Measurements from ENCODE around the gene MAPK6. TPM values are rescaled to one million over a fixed set of nuclear protein-coding genes. Genes with fewer than 3 reads are reported as not detected.

Gene MAPK6
- total and polyA plus RNA-seq, 2 of the 8 experiments (the other 6 are each of a cell fraction or from before 2014, with no cell fraction given): 22.6 to 108 TPM

DNA sequence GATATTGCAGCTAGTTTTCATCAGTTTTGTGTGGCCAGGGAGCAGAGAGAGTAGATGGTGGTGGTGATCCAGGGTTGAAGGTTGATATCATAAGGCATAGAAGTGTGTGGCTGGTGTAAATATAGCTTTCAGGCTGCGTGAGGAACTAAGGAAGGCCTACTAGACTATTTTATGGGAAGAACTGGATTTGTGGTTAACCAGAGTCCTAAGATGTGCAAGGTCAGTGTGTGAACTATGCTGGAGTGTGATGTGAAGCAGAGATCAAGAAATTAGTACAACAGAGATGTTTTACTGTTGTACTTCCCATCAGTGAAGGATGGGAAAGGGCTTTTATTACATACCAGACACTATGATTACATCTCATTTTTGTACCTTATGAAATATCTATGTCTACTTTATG, 41.5 kb downstream of the MAPK6 start:
- no peaks in the 10 kb centered on the region for H3K79me2 ChIP-seq (ENCODE audit: control insufficient read depth in 1 of 2, insufficient read depth in 2 of 2, low read length in 2 of 2)
- ChIA-PET POLR2A (ENCODE audit: partially characterized antibody) (interaction anchor here (0.9 to 1.0 kb wide), 2 partner anchors 9 to 14 kb away, joined by 3 read pairs; no protein-coding TSS in a partner anchor), CTCF (ENCODE audit: partially characterized antibody) (interaction anchor here (1.4 to 1.9 kb wide), 2 partner anchors 9 to 136 kb away, joined by 3 to 5 read pairs; no protein-coding TSS in a partner anchor)
- no peak overlapping the region for H4K5ac ChIP-seq (ENCODE audit: insufficient read length, low read depth, low read length)
- no peak overlapping the region for H4K8ac ChIP-seq (ENCODE audit: extremely low read depth, insufficient read depth, low read length)
- H3K27me3 ChIP-seq (replicated peaks in 1 of 4; ENCODE audit: control insufficient read depth in 3 of 4, extremely low read depth in 1 of 4, insufficient read depth in 3 of 4, low read length in 3 of 4): no peaks in the 10 kb centered on the region
- no peak overlapping the region; a peak in 1 of 7 replicates for H3K9ac ChIP-seq (replicated peaks in 1 of 4; ENCODE audit: extremely low read depth in 1 of 4, low read depth in 3 of 4, low read length in 3 of 4)
- no peak for FAIRE-seq
- H3K4me2 ChIP-seq (ENCODE audit: insufficient read depth in 1 of 2, low read depth in 2 of 2, low read length in 2 of 2): no peak overlapping the region
- no peak overlapping the region for H2BK20ac ChIP-seq (ENCODE audit: low read length)
- H3K18ac ChIP-seq (ENCODE audit: extremely low read depth, low read length): no peak overlapping the region
- H3K36me3 ChIP-seq (ENCODE audit: control insufficient read depth in 2 of 4, insufficient read depth in 4 of 4, low read length in 3 of 4): peaks cover 10 to 75% (median 41%) of the 10 kb centered on the region in 4 experiments; a peak in 7 of 8 replicates
- H3K23ac ChIP-seq (ENCODE audit: insufficient read length): no peak overlapping the region
- H2AFZ ChIP-seq (ENCODE audit: low read length): no peak overlapping the region
- no peak overlapping the region for H2BK5ac ChIP-seq (ENCODE audit: low read depth, low read length)
- no peaks in the 10 kb centered on the region for H3K9me3 ChIP-seq (ENCODE audit: insufficient read depth in 2 of 2, low read depth in 1 of 2, low read length in 1 of 2)
- no peak overlapping the region for H2AK5ac ChIP-seq (ENCODE audit: low read depth, low read length)
- WGBS, 2 experiments (ENCODE audit: extremely low coverage in 1 of 2, insufficient coverage in 1 of 2, insufficient read length in 1 of 2, insufficient replicate concordance in 2 of 2, low coverage in 1 of 2, low lambda C conversion rate in 2 of 2, missing lambda C conversion rate in 1 of 2): 91% methylated on average over 1 of the region's 1 CpG; no CpG with 5 or more reads in 1 of the 2 experiments
- H3K23me2 ChIP-seq (ENCODE audit: low read depth, low read length): no peaks in the 10 kb centered on the region
- H3K27ac ChIP-seq (ENCODE audit: low read depth, low read length): no peak overlapping the region
- no peak overlapping the region for H2BK15ac ChIP-seq (ENCODE audit: low read length)
- no peak overlapping the region for H3K14ac ChIP-seq (ENCODE audit: insufficient read length)
- no peak overlapping the region for H2BK120ac ChIP-seq (replicated peaks; ENCODE audit: low read depth, low read length)
- no peaks in the 10 kb centered on the region for H4K20me1 ChIP-seq (replicated peaks in 1 of 2; ENCODE audit: control insufficient read depth in 1 of 2, insufficient read depth in 2 of 2, low read length in 2 of 2)
- H3K79me1 ChIP-seq (ENCODE audit: low read depth, low read length): no peaks in the 10 kb centered on the region
- H3K4ac ChIP-seq (replicated peaks; ENCODE audit: insufficient read length, low read depth, low read length): no peak overlapping the region
- H3K4me3 ChIP-seq (ENCODE audit: extremely low read depth in 1 of 4, insufficient read depth in 2 of 4, low read depth in 3 of 4, low read length in 4 of 4): no peak overlapping the region
- H3K56ac ChIP-seq (replicated peaks; ENCODE audit: insufficient read length, low read depth, low read length): no peak overlapping the region
- no peaks in the 10 kb centered on the region for H3K4me1 ChIP-seq (replicated peaks in 1 of 4; ENCODE audit: control insufficient read depth in 3 of 4, insufficient read depth in 4 of 4, low read length in 3 of 4)
- no peak overlapping the region for H4K91ac ChIP-seq (replicated peaks; ENCODE audit: insufficient read length, low read length)
- DNase-seq (ENCODE audit: low read depth in 1 of 2, low spot score in 2 of 2): no peak
- no peak overlapping the region for H2BK12ac ChIP-seq (ENCODE audit: low read depth, low read length)
- no peak for TF ChIP-seq HDAC2 (IDR thresholded peaks at IDR 0.05; ENCODE audit: borderline replicate concordance in 1 of 2, low read depth in 2 of 2, low read length in 2 of 2)
- TF ChIP-seq SRF (IDR thresholded peaks at IDR 0.05; ENCODE audit: low read depth, low read length): no peak
- no peak for TF ChIP-seq KDM5A (IDR thresholded peaks at IDR 0.05; ENCODE audit: low read length)
- TF ChIP-seq, protein P1, sequence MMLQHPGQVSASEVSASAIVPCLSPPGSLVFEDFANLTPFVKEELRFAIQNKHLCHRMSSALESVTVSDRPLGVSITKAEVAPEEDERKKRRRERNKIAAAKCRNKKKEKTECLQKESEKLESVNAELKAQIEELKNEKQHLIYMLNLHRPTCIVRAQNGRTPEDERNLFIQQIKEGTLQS (IDR thresholded peaks at IDR 0.05; ENCODE audit: insufficient read depth, low read depth, low read length): no peak
- TF ChIP-seq, protein P2, sequence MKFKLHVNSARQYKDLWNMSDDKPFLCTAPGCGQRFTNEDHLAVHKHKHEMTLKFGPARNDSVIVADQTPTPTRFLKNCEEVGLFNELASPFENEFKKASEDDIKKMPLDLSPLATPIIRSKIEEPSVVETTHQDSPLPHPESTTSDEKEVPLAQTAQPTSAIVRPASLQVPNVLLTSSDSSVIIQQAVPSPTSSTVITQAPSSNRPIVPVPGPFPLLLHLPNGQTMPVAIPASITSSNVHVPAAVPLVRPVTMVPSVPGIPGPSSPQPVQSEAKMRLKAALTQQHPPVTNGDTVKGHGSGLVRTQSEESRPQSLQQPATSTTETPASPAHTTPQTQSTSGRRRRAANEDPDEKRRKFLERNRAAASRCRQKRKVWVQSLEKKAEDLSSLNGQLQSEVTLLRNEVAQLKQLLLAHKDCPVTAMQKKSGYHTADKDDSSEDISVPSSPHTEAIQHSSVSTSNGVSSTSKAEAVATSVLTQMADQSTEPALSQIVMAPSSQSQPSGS (IDR thresholded peaks at IDR 0.05; ENCODE audit: low read length): no peak
- TF ChIP-seq, protein P3, sequence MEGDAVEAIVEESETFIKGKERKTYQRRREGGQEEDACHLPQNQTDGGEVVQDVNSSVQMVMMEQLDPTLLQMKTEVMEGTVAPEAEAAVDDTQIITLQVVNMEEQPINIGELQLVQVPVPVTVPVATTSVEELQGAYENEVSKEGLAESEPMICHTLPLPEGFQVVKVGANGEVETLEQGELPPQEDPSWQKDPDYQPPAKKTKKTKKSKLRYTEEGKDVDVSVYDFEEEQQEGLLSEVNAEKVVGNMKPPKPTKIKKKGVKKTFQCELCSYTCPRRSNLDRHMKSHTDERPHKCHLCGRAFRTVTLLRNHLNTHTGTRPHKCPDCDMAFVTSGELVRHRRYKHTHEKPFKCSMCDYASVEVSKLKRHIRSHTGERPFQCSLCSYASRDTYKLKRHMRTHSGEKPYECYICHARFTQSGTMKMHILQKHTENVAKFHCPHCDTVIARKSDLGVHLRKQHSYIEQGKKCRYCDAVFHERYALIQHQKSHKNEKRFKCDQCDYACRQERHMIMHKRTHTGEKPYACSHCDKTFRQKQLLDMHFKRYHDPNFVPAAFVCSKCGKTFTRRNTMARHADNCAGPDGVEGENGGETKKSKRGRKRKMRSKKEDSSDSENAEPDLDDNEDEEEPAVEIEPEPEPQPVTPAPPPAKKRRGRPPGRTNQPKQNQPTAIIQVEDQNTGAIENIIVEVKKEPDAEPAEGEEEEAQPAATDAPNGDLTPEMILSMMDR (IDR thresholded peaks at IDR 0.05; ENCODE audit: control extremely low read depth in 1 of 3, insufficient read depth in 1 of 3, low read depth in 1 of 3, low read length in 3 of 3): no peak
- no peak for TF ChIP-seq CBX5 (IDR thresholded peaks at IDR 0.05; ENCODE audit: low read depth, low read length)
- TF ChIP-seq KDM4A (IDR thresholded peaks at IDR 0.05; ENCODE audit: low read depth, low read length, severe bottlenecking): no peak

Data from H1 (cell line).